ENCODE measurements around the gene CANT1. TPM values are rescaled to one million over a fixed set of nuclear protein-coding genes. Genes with fewer than 3 reads are reported as not detected.

CANT1 gene
- total RNA-seq, 1 experiment from 2014 or later = 97.1 TPM

- TF ChIP-seq REST (IDR thresholded peaks at IDR 0.05; ENCODE audit: low read depth) (no peak), EGR1 (IDR thresholded peaks at IDR 0.05; ENCODE audit: low read depth) (no peak), ZNF274 (IDR thresholded peaks at IDR 0.05; ENCODE audit: low read depth, low read length) (no peak), EZH2phosphoT487 (IDR thresholded peaks at IDR 0.05; ENCODE audit: borderline replicate concordance) (no peak), TCF7L2 (IDR thresholded peaks at IDR 0.05; ENCODE audit: borderline replicate concordance, extremely low read depth, insufficient read depth, insufficient read length) (no peak), EZH2 (IDR thresholded peaks at IDR 0.05) (no peak), RAD21 (IDR thresholded peaks at IDR 0.05; ENCODE audit: low read depth) (no peak), FOSL1 (IDR thresholded peaks at IDR 0.05; ENCODE audit: low read depth) (no peak; the same call in 1 of the 2 replicates), CEBPB (IDR thresholded peaks at IDR 0.05; ENCODE audit: low read depth) (no peak), CTCF (IDR thresholded peaks at IDR 0.05 in 2 of 3, conservative IDR thresholded peaks at IDR 0.05 in 1 of 3; ENCODE audit: borderline replicate concordance in 1 of 3, insufficient read depth in 1 of 3, low read depth in 2 of 3, low read length in 2 of 3) (no peak)
These were observed 50.9 kb downstream of the CANT1 start (continued) for GRCh38 chr17:78958641-78959127.

All from HCT116 (cell line).